ENCODE data around the gene LMTK2.

LMTK2 gene

DNA sequence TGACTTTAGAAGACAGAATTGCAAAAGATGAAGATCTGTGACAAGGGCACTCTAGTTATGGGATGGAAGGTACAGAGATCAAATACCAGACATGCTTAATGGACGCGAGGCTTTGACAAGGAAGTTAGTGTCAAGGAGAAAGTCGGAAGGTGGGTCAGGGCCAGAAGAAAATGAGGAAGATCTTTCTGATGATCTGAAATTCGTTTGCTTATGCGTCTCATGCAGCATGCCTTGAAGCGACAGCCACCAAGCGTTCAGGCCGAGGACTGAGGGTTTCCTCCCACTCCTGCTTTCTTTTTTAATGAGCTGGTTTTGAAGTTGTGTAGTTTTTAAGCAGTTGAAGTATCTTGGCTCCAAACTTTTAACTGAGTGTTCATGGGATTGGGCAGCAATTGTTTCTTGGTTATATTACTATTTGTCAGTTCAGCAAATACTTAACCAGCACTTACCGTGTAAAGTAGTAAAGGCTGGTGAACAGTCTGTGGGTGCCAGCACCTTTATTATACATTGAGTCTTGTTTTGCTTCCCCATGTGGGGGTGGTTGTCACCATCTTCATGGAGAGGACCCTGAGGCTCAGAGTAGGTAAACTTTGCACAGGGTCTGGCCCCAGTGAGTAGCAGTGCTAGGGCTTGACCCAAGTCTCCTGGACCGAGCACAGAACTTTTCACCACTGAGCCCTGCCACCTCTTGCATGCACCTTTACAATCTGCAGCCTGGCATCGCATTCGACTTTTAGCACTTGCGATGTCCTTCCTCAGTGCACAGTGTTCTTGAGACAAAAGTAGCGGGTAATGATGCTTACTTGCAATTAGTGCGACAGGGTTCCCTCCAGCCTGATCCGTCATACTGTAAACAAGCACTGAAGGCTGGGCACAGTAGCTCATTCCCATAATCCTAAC is 90.3 kb downstream of the LMTK2 start:
- H3K36me3 ChIP-seq (ENCODE audit: insufficient read depth, low read depth, low read length) = peaks cover 42% of the 10 kb centered on the region
- H3K27me3 ChIP-seq (ENCODE audit: insufficient read depth, low read length) = no peaks in the 10 kb centered on the region
- no peak overlapping the region for H3K4me3 ChIP-seq (ENCODE audit: low read length)
- no peaks in the 10 kb centered on the region for H3K4me1 ChIP-seq (ENCODE audit: insufficient read depth, low read length)
- H3K9ac ChIP-seq (ENCODE audit: low read depth, low read length) = no peak overlapping the region
- H3K9me3 ChIP-seq (ENCODE audit: insufficient read depth, low read depth, low read length) = no peaks in the 10 kb centered on the region
- no peak overlapping the region for H3K27ac ChIP-seq (ENCODE audit: low read length)

DNA sequence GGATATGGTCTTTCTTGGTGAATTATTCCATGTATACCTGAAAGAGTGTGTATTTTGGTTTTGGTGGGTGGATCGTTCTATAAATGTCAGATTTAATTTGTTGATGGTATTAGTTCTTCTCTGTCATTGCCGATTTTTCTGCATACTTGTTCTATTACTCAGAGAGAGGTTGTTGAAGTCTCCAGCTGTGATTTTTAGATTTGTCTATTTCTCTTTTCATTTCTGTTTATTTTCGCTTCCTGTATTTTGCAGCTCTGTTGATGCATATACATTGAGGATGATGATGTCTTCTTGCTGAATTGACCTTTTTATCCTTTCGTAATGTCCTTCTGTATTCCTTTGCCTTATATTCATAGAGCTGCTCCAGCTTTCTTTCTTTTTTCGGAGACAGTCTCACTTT is 92.5 kb downstream of the LMTK2 start:
- Histone ChIP-seq H3K9me3 (ENCODE audit: insufficient read depth, low read depth, low read length) (no peaks in the 10 kb centered on the region), H3K36me3 (ENCODE audit: insufficient read depth, low read depth, low read length) (peaks cover 20% of the 10 kb centered on the region), H3K4me1 (ENCODE audit: insufficient read depth, low read length) (no peaks in the 10 kb centered on the region), H3K27ac (ENCODE audit: low read length) (no peak overlapping the region), H3K27me3 (ENCODE audit: insufficient read depth, low read length) (no peaks in the 10 kb centered on the region), H3K9ac (ENCODE audit: low read depth, low read length) (no peak overlapping the region), H3K4me3 (ENCODE audit: low read length) (no peak overlapping the region)

DNA sequence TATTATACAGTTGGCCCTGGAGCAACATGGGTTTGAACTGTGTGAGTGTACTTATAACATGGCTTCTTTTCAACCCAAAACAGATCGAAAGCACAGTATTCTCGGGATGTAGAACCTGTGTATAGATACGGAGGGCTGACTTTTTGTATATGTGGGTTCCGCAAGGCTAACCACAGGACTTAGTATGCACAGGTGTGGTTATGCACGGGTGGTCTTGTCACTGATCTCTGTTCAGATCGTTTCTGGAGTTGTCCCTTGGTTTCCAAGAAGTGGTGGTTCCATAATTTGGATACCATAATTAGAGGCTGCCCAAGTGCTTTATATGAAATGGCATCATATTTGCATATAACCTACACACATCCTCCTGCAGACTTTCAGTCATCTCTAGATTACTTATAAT is 93.7 kb downstream of the LMTK2 start:
- Histone ChIP-seq H3K4me1 (ENCODE audit: insufficient read depth, low read length) (no peaks in the 10 kb centered on the region), H3K9ac (ENCODE audit: low read depth, low read length) (no peak overlapping the region), H3K27ac (ENCODE audit: low read length) (no peak overlapping the region), H3K4me3 (ENCODE audit: low read length) (no peak overlapping the region), H3K36me3 (ENCODE audit: insufficient read depth, low read depth, low read length) (peaks cover 8% of the 10 kb centered on the region), H3K9me3 (ENCODE audit: insufficient read depth, low read depth, low read length) (no peaks in the 10 kb centered on the region), H3K27me3 (ENCODE audit: insufficient read depth, low read length) (no peaks in the 10 kb centered on the region)

DNA sequence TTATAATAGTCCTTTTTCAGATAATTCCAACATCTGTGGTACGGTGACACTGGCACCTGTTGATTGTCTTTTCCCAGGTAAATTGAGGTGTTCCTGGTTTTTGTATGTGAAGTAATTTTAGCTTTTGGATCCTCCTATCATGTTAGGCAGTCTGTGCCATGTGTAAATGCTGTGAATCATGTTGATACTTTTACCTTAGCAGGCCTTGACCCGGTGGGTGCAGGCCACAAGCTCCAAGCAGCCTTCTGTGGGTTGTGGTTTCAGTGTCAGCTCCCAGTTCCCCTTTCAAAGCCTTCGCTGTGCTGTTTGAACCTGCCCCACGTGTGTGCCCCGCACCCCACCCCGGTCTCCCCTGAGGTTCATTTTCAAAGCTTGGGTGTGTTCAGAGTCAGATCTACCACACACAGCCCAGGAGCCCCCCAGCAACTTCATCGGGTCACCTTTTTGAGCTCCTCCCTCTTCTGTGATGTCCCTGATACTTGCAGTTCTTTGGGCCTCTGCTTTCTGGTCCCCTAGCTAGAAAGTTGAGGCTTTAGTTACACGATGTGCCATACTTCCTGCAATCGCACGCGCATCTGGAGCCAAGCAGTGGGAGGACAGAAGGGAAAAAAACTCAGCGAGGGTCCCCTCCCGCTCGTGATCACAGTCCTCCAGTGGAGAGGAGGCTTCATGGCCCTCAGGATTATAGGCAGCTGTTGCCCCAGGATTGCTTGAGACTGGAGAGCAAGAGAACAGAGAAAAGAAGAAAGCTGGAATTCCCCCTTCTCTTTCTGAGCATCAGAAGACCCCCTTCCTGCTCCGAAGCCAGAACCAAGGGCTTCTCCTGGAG is 95.9 kb downstream of the LMTK2 start:
- Histone ChIP-seq H3K27me3 (ENCODE audit: insufficient read depth, low read length) (no peaks in the 10 kb centered on the region), H3K4me1 (ENCODE audit: insufficient read depth, low read length) (no peaks in the 10 kb centered on the region), H3K9me3 (ENCODE audit: insufficient read depth, low read depth, low read length) (no peaks in the 10 kb centered on the region), H3K36me3 (ENCODE audit: insufficient read depth, low read depth, low read length) (peaks cover 17% of the 10 kb centered on the region), H3K9ac (ENCODE audit: low read depth, low read length) (no peak overlapping the region), H3K27ac (ENCODE audit: low read length) (no peak overlapping the region), H3K4me3 (ENCODE audit: low read length) (no peak overlapping the region)

DNA sequence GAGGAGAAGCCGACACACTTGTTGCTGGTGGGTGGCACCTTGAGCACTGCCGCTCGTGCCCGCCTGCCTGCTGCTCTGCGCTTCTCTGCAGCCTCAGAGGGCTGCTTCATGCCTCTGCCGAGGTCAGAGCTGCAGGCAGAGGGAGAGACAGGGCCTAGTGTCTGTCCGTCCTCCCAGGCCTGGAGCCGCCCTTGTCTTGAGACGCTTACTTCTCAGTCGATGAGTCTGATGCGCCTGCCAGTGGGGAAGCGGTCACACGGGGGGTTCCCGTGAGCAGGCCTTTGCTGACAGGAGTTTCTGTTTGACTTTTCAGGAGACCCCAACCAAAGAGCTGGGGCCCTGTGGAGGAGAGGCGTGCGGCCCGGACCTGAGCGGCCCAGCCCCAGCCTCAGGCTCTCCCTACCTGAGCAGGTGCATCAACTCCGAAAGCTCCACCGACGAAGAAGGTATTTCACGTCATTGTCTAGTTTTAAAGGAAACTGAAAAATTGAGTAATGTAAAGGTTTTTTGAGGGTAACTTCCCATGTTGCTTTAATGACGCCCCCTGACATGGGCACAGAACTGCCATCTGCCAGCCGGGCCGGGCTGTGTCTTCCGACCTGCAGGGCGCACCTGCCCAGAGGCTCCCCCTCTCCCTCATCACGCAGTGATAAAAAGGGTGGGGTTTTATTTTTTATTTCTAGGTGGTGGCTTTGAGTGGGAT is 96.8 kb downstream of the LMTK2 start:
- H3K27ac ChIP-seq (ENCODE audit: low read length) = no peak overlapping the region
- H3K9ac ChIP-seq (ENCODE audit: low read depth, low read length) = no peak overlapping the region
- H3K27me3 ChIP-seq (ENCODE audit: insufficient read depth, low read length) = no peaks in the 10 kb centered on the region
- peaks cover 17% of the 10 kb centered on the region for H3K36me3 ChIP-seq (ENCODE audit: insufficient read depth, low read depth, low read length)
- H3K9me3 ChIP-seq (ENCODE audit: insufficient read depth, low read depth, low read length) = no peaks in the 10 kb centered on the region
- no peak overlapping the region for H3K4me3 ChIP-seq (ENCODE audit: low read length)
- no peaks in the 10 kb centered on the region for H3K4me1 ChIP-seq (ENCODE audit: insufficient read depth, low read length)

DNA sequence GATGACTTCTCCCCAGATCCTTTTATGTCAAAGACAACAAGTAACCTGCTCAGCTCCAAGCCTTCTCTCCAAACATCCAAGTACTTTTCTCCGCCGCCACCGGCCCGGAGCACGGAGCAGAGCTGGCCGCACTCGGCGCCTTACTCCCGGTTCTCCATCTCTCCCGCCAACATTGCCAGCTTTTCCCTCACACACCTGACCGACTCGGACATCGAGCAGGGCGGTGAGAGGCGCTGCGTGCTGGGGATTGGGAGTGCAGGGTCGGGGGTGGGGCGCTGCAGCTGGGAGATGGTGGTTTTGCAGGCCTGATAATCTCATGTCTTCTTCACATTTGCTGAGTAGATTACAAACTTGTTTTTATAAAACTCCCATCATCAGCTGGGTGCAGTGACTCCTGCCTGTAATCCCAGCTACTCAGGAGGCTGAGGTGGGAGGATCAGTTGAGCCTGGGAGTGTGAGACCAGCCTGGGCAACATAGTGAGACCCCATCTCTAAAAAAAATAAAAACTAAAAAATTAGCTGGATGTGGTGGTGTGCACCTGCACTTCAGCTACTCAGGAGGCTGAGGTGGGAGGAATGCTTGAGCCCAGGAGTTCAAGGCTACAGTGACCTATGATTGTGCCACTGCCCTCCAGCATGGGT is 97.4 kb downstream of the LMTK2 start:
- H3K9me3 ChIP-seq (ENCODE audit: insufficient read depth, low read depth, low read length) = no peaks in the 10 kb centered on the region
- no peak overlapping the region for H3K27ac ChIP-seq (ENCODE audit: low read length)
- H3K36me3 ChIP-seq (ENCODE audit: insufficient read depth, low read depth, low read length) = peaks cover 17% of the 10 kb centered on the region
- H3K9ac ChIP-seq (ENCODE audit: low read depth, low read length) = no peak overlapping the region
- no peaks in the 10 kb centered on the region for H3K4me1 ChIP-seq (ENCODE audit: insufficient read depth, low read length)
- H3K27me3 ChIP-seq (ENCODE audit: insufficient read depth, low read length) = no peaks in the 10 kb centered on the region
- no peak overlapping the region for H3K4me3 ChIP-seq (ENCODE audit: low read length)

DNA sequence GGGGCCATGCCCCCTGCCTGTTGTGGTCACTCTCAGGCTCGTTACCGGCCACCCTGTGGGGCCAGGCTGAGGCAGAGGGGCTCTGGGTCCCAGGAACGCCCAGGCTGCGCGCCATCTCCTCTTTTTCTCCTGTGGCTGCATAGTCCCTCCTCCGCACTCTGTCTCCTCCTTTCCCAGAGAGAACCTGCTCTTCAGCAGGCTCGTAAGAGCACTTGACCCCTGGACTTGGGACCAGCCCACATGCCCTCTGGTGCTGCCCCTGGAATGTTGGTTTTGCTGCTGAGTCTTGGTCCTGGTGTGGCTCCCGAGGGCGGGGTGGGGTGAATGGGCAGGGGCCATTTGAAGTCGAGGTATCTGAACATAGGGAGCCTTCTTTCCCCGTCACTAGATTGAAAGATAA is 98.0 kb downstream of the LMTK2 start:
- H3K9ac ChIP-seq (ENCODE audit: low read depth, low read length) = no peak overlapping the region
- H3K4me3 ChIP-seq (ENCODE audit: low read length) = no peak overlapping the region
- H3K36me3 ChIP-seq (ENCODE audit: insufficient read depth, low read depth, low read length) = peaks cover 17% of the 10 kb centered on the region
- H3K9me3 ChIP-seq (ENCODE audit: insufficient read depth, low read depth, low read length) = no peaks in the 10 kb centered on the region
- H3K27me3 ChIP-seq (ENCODE audit: insufficient read depth, low read length) = no peaks in the 10 kb centered on the region
- H3K4me1 ChIP-seq (ENCODE audit: insufficient read depth, low read length) = no peaks in the 10 kb centered on the region
- no peak overlapping the region for H3K27ac ChIP-seq (ENCODE audit: low read length)

DNA sequence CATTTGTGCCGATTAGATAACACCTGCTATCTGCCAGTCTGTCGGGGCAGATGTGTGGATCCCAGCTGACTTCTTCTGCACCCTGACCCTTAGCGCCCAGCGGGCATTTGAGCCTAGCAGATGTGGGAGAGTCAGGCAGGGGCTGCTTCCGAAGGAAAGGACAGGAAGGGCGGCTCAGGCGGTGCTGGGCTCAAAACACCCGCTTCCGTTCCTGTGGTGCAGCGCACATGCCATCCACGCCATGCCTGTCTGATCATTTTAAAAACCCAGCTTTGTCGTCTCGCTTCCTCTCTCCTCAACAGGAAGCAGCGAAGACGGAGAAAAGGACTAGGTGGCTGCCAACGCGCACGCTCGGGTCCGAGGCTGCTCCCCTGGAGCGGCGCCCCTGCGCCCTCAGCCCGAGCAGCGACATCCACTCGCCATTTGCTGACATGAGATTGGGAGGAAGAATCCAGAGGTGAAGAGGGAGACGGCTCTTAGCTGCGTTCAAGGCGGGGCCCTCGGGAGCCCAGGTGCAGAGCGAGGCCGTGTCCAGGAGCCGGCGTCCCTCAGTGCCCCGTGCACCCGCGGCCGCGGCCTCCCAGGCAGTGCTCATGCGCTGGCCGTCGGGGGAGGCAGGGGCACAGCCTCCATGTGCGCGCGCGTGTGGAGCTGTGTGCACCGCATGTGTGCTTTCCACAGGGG is 98.6 kb downstream of the LMTK2 start:
- no peaks in the 10 kb centered on the region for H3K9me3 ChIP-seq (ENCODE audit: insufficient read depth, low read depth, low read length)
- peaks cover 17% of the 10 kb centered on the region for H3K36me3 ChIP-seq (ENCODE audit: insufficient read depth, low read depth, low read length)
- no peaks in the 10 kb centered on the region for H3K4me1 ChIP-seq (ENCODE audit: insufficient read depth, low read length)
- no peak overlapping the region for H3K27ac ChIP-seq (ENCODE audit: low read length)
- H3K9ac ChIP-seq (ENCODE audit: low read depth, low read length) = no peak overlapping the region
- no peaks in the 10 kb centered on the region for H3K27me3 ChIP-seq (ENCODE audit: insufficient read depth, low read length)
- H3K4me3 ChIP-seq (ENCODE audit: low read length) = no peak overlapping the region

DNA sequence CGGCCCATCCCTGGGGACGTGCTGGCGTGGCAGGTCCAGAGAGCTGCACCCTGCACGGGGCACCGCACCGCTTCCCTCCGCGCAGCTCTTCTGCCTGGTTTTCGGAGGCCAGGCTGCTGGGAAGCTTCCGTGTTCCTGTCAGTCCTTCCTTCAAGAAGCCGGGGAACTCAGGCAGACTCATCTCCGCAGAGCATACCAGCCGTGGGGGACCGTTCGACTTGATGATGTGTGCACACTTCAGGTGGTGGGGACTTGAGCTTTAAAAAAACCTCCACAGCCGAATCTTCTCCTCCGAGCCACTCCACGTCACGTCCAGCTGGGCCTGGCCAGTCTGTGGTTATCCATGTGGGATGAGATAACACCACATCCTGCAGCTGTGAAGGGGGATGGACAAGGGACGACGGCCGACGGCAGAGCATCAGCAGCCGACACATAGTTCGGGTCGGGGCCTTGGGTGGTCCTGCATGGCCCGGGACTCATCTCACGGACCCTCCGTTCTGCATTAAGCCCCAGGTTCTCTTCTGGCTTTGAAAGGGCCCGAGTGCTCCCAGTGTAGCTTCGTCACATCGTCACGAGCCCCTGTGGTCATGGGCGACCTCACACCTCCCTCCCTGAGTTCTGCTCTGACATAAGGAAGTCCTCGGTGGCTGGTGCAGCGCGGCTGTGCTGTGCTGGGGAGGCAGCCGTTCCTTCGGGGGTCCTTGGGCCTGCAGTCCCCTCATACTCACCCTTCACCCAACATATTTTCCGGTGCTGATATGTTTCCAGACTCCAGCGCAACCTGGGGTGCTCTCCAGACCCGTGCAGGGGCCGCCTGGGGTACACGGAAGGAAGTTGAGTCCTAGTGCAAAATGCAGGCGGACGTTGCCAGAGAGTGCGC is 100.0 kb downstream of the LMTK2 start:
- Histone ChIP-seq H3K4me1 (ENCODE audit: insufficient read depth, low read length) (no peaks in the 10 kb centered on the region), H3K9ac (ENCODE audit: low read depth, low read length) (no peak overlapping the region), H3K27ac (ENCODE audit: low read length) (no peak overlapping the region), H3K27me3 (ENCODE audit: insufficient read depth, low read length) (no peaks in the 10 kb centered on the region), H3K36me3 (ENCODE audit: insufficient read depth, low read depth, low read length) (peaks cover 17% of the 10 kb centered on the region), H3K9me3 (ENCODE audit: insufficient read depth, low read depth, low read length) (no peaks in the 10 kb centered on the region), H3K4me3 (ENCODE audit: low read length) (no peak overlapping the region)

DNA sequence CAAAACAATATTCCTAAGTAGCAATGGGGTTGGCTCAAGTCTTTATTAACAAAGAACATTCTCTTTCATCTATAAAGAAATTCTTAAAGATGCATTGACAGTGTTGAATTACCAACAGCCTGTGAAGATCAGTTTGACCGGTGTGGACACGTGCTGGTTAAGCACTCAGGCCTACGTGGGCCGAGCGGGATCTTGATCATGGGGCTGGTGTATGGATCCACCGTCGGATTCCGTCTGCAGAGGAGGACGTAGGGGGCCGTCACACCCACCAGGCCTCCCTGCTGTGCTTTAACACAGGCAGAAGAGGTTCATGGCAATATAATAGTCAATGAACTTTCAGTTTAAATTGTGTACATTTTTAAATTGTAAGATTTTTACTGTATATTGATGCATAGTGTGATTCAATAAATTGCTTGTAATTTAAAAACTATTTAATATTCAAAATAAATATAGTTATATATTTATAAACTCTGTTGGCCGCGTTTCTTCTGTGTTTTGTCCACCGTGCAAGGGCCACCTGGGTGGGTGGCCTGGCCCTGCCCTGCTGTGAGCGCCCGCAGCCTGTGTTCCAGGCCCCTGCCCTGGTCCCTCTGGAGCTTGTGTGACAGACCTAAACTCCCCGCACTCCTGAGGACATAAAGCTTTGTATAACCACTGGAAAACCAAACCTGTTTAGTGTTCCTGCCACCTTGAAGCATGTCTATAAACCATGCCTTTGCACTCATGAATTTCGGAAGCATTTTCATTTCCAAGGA is 102.7 kb downstream of the LMTK2 start:
- Histone ChIP-seq H3K9ac (ENCODE audit: low read depth, low read length) (no peak overlapping the region), H3K9me3 (ENCODE audit: insufficient read depth, low read depth, low read length) (no peaks in the 10 kb centered on the region), H3K36me3 (ENCODE audit: insufficient read depth, low read depth, low read length) (peaks cover 17% of the 10 kb centered on the region), H3K27me3 (ENCODE audit: insufficient read depth, low read length) (no peaks in the 10 kb centered on the region), H3K27ac (ENCODE audit: low read length) (no peak overlapping the region), H3K4me1 (ENCODE audit: insufficient read depth, low read length) (no peaks in the 10 kb centered on the region), H3K4me3 (ENCODE audit: low read length) (no peak overlapping the region)
